Mesodermal cell (in vitro differentiated cells): ENCODE measurements around the gene SVEP1.

Source experiments
- H3K27ac ChIP-seq: 2 replicates; pipeline ENCODE4 v1.7.0; 2013; ENCODE audit warnings: mild to moderate bottlenecking, low read depth, low read length, moderate library complexity; ENCODE audit not compliant: severe bottlenecking
- H3K36me3 ChIP-seq: 2 replicates; pipeline ENCODE4 v1.7.1; 2013; ENCODE audit warnings: mild to moderate bottlenecking, low read length, moderate library complexity; ENCODE audit not compliant: control insufficient read depth, insufficient read depth
- H3K4me1 ChIP-seq: one replicate; pipeline ENCODE4 v1.7.1; 2013; ENCODE audit warnings: mild to moderate bottlenecking, low read length; ENCODE audit not compliant: insufficient read depth, control insufficient read depth, poor library complexity, severe bottlenecking
- H3K4me3 ChIP-seq: 2 replicates; pipeline ENCODE4 v1.7.0; 2013; ENCODE audit warnings: low read length, control low read depth, mild to moderate bottlenecking; ENCODE audit not compliant: insufficient read depth, poor library complexity, severe bottlenecking; ENCODE audit errors: extremely low read depth
- H3K9me3 ChIP-seq: 2 replicates; pipeline ENCODE4 v1.7.1; 2013; ENCODE audit warnings: mild to moderate bottlenecking, low read length, moderate library complexity; ENCODE audit not compliant: control insufficient read depth
- WGBS, 2 experiments: methylation state at CpG; one replicate each; pipeline ENCODE4 v1.1.5; 2013; ENCODE audit warnings: missing lambda C conversion rate in 2 of 2; ENCODE audit not compliant: insufficient coverage in 2 of 2; 5-methylcytosine and 5-hydroxymethylcytosine counted together

Gene SVEP1

DNA sequence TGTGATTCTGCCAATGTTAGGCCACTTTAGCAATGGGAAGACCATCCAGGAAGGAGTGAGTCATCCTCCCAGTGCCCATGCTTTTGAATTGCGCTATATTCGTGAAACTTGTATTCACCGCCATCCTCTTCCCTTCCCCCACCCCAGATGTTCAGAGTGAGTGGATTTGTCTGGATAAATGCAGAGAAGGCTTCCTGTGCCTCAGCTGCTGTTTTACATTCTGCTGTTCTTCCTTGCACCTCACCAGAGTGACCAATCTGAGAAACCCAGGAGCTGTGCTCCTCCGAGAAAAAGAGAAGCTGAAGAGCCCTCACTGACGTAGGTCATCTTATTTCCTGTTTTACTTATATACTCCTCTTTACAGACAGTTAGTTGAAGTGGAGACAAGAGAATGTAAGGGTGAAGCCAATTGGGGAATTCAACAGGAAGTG lies 24.6 kb upstream of the SVEP1 start:
- H3K9me3 ChIP-seq = no peaks in the 10 kb centered on the region
- peak overlapping the region; percentile 24 for H3K27ac ChIP-seq
- H3K4me1 ChIP-seq = peaks cover 9% of the 10 kb centered on the region
- H3K4me3 ChIP-seq = no peak overlapping the region
- 100% methylated on average over 2 of the region's 5 CpGs; no CpG with 5 or more reads in 1 of the 2 experiments for WGBS, 2 experiments
- no peaks in the 10 kb centered on the region for H3K36me3 ChIP-seq

DNA sequence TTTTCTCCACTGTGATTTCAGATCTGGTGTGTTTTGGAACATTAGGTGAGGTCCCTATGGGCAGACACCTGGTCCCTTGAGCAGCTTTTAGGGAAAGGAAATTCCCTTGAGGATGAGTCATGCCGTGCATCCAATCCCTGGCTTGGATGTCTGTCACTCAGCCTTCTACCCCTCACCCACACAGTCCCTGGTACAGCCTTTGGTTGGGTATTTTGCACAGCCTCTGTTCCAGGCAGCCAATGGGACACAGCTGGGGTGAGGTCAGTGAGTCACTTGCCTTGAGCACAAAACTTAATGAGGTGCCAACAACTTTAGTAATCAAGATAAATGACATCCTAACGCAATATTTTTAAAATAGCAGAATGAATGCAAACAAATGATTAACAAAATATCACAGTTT lies 22.7 kb upstream of the SVEP1 start:
- Histone ChIP-seq H3K9me3 (peaks cover 4% of the 10 kb centered on the region), H3K4me1 (peaks cover 9% of the 10 kb centered on the region), H3K36me3 (no peaks in the 10 kb centered on the region), H3K4me3 (no peak overlapping the region), H3K27ac (no peak overlapping the region)
- WGBS, 2 experiments = 80% methylated on average over 1 of the region's 2 CpGs

DNA sequence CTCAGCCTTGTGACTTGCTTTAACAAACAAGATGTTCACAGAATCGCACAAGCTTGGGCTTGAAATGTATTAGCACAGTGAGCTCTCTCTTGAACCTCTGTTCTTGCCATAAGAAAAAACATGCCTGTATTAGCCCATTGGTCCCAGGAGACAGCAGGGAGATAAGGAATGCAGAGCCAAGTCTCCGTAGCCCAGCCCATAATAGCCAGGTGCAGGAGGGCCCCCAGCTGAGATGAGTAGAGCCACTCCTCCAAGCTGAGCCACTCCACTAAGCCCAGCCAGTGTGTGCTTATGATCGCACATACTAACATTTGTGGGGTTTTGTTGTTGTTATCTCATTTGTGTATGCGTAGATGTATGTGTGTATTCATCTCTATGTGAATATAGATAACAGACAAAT lies 21.6 kb upstream of the SVEP1 start:
- Histone ChIP-seq H3K36me3 (no peaks in the 10 kb centered on the region), H3K4me3 (no peak overlapping the region), H3K27ac (no peak overlapping the region), H3K4me1 (peaks cover 9% of the 10 kb centered on the region), H3K9me3 (peaks cover 4% of the 10 kb centered on the region)
- WGBS, 2 experiments = 70 to 100% methylated on average over 1 to 2 of the region's 4 CpGs

DNA sequence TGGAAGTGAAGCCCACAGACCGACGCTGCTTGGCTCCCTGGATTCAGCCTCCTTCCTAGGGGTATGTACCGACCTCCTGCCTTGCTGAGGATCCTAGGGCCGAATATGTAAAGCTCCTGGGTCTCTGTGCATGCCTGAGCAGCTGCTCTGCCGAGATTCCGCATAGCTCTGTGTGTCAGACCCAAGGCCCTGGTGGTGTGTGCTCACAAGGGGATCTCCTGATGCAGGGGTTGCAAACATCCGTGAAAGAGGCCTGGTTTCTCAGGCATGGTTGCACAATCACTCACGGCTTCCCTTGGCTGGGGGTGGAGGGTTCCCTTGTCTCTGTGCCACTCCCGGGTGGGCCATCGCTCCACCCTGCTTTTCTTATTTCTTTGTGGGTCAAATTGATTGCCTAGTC lies 19.9 kb upstream of the SVEP1 start:
- WGBS, 2 experiments = 42 to 61% methylated on average over 6 to 10 of the region's 10 CpGs
- Histone ChIP-seq H3K4me3 (no peak overlapping the region), H3K36me3 (no peaks in the 10 kb centered on the region), H3K4me1 (peaks cover 7% of the 10 kb centered on the region), H3K9me3 (peaks cover 4% of the 10 kb centered on the region), H3K27ac (peak overlapping the region; percentile 76)

DNA sequence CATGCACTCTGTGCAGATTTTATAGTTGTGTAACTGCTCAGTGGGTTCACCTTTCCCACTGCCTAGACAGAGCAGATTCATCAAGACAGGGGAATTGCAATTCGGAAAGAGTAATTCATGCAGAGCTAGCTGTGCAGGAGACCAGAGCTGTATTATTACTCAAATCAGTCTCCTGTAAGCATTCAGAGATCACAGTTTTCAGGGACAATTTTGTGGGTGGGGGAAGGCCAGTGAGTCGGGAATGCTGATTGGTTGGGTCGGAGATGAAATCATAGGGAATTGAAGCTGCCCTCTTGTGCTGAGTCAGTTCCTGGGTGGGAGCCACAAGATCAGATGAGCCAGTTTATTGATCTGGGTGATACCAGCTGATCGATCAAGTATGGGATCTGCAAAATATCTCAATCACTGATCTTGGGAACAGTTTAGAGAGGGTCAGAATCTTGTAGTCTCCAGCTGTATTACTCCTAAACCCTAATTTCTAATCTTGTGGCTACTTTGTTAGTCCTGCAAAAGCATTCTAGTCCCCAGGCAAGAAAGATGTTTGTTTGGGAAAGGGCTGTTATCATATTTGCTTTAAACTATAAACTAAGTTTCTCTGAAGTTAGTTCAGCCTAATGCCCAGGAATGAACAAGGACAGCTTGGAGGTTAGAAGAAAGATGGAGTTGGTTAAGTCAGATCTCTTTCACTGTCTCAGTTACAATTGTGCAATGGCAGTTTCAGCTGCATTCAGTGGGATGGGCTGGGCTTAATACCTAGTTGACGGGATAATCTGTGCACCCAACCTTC lies 12.7 kb upstream of the SVEP1 start:
- peaks cover 15% of the 10 kb centered on the region for H3K4me1 ChIP-seq
- WGBS, 2 experiments = 70 to 83% methylated on average over 3 to 4 of the region's 5 CpGs
- H3K27ac ChIP-seq = no peak overlapping the region

DNA sequence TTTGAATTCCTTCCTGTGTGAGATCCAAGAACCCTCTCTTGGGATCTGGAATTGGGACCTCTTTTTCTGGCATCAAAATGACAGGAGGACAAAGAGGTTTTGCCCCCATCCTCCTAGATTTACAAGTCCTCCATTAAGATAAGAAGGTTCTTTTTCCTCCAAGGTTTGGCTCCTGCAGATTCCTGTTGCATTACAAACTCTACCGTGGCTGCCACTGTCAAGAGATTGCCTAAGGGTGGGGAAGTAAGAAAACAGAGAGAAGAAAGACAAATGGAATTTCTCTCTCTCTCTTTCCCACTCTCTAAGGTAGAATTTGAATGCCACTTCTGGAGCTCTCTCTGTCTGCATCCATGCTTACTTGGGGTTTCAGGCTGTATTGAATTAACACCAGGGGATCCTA lies 12.0 kb upstream of the SVEP1 start:
- no peaks in the 10 kb centered on the region for H3K9me3 ChIP-seq
- peak overlapping the region; percentile 55 for H3K27ac ChIP-seq
- no CpG with 5 or more reads among the region's 1 CpG for WGBS, 2 experiments

More for the DNA sequence above, 12.7 kb upstream of the SVEP1 start:
- Histone ChIP-seq H3K4me3 (no peak overlapping the region), H3K9me3 (no peaks in the 10 kb centered on the region), H3K36me3 (no peaks in the 10 kb centered on the region)

DNA sequence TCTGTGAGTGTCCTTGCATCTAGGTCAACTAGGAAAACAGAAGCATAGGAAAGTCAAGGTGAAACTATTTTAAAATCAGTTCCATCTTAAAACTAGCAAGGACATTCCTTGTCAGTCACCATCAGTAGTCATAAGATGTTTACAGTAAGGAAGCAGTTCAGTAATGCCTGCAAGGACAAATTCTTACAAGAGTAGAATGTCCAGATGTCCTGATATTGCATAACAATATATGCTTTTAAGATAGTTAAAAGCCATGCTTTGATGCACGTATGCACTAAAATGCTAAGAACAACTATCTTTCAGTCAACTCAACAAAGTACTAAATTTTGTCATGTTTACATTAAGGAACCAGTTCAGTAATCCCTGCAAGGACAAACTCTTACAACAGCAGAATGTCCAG lies 11.3 kb upstream of the SVEP1 start:
- WGBS, 2 experiments = no CpG with 5 or more reads among the region's 1 CpG
- H3K27ac ChIP-seq = no peak overlapping the region

More for the DNA sequence above, 12.0 kb upstream of the SVEP1 start:
- no peak overlapping the region for H3K4me3 ChIP-seq
- H3K4me1 ChIP-seq = peaks cover 15% of the 10 kb centered on the region
- H3K36me3 ChIP-seq = no peaks in the 10 kb centered on the region

DNA sequence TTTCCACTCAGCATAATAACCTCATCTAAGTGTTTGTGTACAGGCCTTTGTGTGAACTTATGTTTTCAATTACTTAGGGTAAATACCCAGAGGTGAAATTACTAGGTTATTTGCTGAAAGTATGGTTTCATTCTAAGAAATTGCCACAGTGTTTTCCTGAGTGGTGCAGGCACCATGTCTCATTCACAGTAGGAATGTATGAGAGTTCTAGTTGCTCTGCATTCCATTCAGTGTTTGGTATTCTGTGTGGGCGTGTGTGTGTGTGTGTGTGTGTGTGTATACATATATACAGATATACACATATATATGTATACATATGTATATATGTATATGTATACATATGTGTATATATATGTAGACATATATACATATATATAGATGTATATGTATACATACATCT lies 8.8 kb upstream of the SVEP1 start:
- no CpG with 5 or more reads among the region's 1 CpG for WGBS, 2 experiments

More for the DNA sequence above, 11.3 kb upstream of the SVEP1 start:
- no peak overlapping the region for H3K4me3 ChIP-seq
- no peaks in the 10 kb centered on the region for H3K36me3 ChIP-seq
- H3K4me1 ChIP-seq = peaks cover 15% of the 10 kb centered on the region
- no peaks in the 10 kb centered on the region for H3K9me3 ChIP-seq

DNA sequence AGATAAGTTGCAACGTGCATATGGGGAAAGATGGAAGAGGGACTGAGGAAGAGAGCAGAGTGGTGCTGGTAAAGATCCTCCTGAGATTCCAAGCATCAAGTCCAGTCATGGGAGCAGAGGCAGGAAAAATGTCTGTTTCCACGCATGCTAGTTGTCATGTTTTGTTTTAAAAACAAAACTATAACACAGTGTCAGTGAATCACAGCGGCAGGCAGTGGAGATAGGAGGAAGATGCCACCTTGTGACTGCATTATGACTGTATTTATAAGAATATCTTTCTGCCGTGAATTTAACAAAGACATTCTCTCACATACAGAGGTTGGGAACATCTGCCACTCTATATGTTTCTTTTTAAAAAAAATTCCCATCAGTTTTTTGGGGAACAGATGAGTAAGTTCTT lies 3.7 kb upstream of the SVEP1 start:
- H3K4me3 ChIP-seq = no peak overlapping the region
- WGBS, 2 experiments = no CpG with 5 or more reads among the region's 4 CpGs
- no peak overlapping the region for H3K27ac ChIP-seq
- H3K36me3 ChIP-seq = no peaks in the 10 kb centered on the region
- H3K9me3 ChIP-seq = no peaks in the 10 kb centered on the region
- peaks cover 8% of the 10 kb centered on the region for H3K4me1 ChIP-seq

More for the DNA sequence above, 8.8 kb upstream of the SVEP1 start:
- H3K9me3 ChIP-seq = no peaks in the 10 kb centered on the region
- H3K4me3 ChIP-seq = no peak overlapping the region
- peaks cover 15% of the 10 kb centered on the region for H3K4me1 ChIP-seq
- no peak overlapping the region for H3K27ac ChIP-seq
- no peaks in the 10 kb centered on the region for H3K36me3 ChIP-seq

DNA sequence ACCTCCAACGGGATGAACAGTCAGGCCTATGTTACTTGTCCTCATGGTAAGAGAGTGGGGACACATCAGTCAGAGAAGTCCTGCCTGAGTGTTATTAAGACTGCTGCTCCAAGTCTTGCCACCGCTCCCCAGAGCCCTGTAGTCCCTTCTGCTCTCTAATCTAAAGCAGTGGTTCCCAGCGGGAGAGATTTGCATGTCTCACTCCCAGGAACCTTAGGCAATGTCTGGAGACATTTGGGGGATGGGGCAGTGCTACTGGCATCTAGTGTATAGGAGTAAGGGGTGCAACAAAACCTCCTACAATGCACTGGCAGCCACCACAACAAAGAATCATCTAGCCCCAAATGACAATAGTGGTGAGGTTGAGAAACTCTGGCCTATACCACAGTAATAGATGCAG lies 2.6 kb upstream of the SVEP1 start:
- WGBS, 2 experiments = 22 to 40% methylated on average over 1 to 3 of the region's 3 CpGs
- no peaks in the 10 kb centered on the region for H3K9me3 ChIP-seq
- peaks cover 8% of the 10 kb centered on the region for H3K4me1 ChIP-seq
- no peak overlapping the region for H3K27ac ChIP-seq
- no peak overlapping the region for H3K4me3 ChIP-seq
- H3K36me3 ChIP-seq = no peaks in the 10 kb centered on the region

DNA sequence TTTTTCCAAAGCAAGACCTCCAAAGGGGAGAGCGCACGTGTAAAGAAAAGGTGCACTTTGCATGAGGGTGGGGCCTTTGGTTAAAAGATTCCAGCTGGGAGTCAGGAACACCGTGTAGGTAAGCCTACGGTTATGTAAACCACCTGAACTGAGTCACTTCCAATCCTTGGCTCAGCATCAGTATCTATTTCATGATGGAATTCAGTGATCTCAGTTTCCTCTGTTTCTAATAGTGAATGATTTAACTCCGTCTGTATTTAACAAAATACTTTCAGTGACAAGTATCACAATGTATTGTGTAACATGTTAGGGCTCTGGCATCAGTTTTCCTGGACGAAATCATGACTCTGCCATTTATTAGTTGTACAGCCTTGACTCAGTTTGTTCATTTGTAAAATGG lies 1.3 kb upstream of the SVEP1 start:
- H3K27ac ChIP-seq = no peak overlapping the region
- peaks cover 8% of the 10 kb centered on the region for H3K4me1 ChIP-seq
- H3K4me3 ChIP-seq = no peak overlapping the region
- no peaks in the 10 kb centered on the region for H3K36me3 ChIP-seq
- WGBS, 2 experiments = 63 to 71% methylated on average over 2 to 4 of the region's 6 CpGs
- no peaks in the 10 kb centered on the region for H3K9me3 ChIP-seq
